HG03442 (cell line): ENCODE results near the gene FAM83G.
"Not testable (repeated sequence)": the region's sequence is repeated elsewhere in the genome, so short reads cannot be mapped to it uniquely, and the experiment has no call there.

Experiments used
- ATAC-seq: cut with Tn5 transposase; IDR thresholded peaks from one replicate; pipeline ENCODE4 v1.9.1; 2021; ENCODE audit warnings: mild to moderate bottlenecking, moderate library complexity; ENCODE audit not compliant: unreplicated experiment

The FAM83G gene

GRCh38 chr17:19023209-19023999 lies 18.8 kb upstream of the FAM83G start:
- ATAC-seq = no peak

DNA sequence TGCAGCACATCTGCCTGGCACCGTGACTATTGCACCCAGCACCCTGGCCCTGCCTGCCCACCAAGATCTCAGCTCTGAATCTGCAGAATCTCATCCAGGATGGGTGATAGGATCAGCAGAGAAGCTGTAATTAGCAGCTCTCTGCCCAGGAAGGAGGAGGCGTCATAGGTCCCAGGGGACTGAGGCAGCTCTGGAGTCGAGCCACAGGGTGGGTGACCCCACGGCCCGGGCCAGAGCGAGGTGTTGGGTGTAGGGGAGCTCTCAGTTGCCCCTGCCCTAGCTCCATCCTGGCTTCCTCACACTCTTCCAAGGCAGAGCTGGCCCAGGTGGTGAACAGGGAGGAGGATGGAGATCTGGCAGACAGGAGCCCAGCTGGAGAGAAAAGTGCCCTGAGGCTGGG lies 18.2 kb upstream of the FAM83G start:
- no peak for ATAC-seq

GRCh38 chr17:19022128-19022527 lies 17.6 kb upstream of the FAM83G start:
- no peak for ATAC-seq

GRCh38 chr17:19021622-19022083 lies 17.1 kb upstream of the FAM83G start:
- ATAC-seq = no peak

GRCh38 chr17:19021011-19021621 lies 16.6 kb upstream of the FAM83G start:
- ATAC-seq = not testable (repeated sequence)

DNA sequence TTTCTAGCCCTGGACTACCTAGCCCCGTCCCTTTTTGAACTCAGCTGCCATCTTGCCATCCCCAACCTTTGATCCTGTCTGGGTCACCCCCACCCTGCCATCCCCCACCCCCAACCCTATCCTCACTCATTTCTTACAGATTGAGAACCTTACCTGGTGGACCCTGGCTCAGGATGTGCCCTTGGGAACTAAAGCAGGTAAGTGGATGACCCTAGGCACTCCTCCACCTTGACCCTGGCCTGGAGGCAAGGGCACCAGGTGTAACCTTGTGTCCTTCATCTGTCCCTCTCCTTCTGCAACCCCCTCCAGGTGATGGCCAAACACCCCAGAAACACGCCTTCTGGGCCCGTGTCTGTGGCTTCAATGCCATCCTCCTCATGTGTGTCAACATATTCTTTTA lies 15.5 kb upstream of the FAM83G start:
- ATAC-seq = no peak

- ATAC-seq = no peak
Measured at GRCh38 chr17:19019041-19019941, 14.7 kb upstream of the FAM83G start.

DNA sequence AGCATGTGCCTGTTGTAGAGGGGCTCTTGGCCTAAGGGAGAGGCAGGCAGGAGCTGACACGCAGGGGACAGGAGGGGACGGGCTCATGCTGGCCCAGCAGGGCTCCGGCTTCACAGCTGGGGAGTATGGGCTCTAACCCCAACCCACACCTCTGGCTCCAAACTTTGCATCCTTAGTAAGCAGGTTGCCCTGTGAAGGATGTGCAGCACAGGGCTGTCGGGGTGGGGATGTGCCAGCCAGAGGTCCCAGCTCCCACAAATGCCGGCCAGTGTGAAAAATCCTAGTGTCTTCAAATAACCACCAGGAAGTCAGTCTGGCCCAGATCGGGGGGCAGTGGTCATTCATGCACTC lies 14.0 kb upstream of the FAM83G start:
- no peak for ATAC-seq

- ATAC-seq = no peak
Measured at GRCh38 chr17:19017804-19018599, 13.4 kb upstream of the FAM83G start.

GRCh38 chr17:19017401-19017800 lies 12.8 kb upstream of the FAM83G start:
- ATAC-seq = no peak

GRCh38 chr17:19016881-19017280 lies 12.3 kb upstream of the FAM83G start:
- no peak for ATAC-seq

DNA sequence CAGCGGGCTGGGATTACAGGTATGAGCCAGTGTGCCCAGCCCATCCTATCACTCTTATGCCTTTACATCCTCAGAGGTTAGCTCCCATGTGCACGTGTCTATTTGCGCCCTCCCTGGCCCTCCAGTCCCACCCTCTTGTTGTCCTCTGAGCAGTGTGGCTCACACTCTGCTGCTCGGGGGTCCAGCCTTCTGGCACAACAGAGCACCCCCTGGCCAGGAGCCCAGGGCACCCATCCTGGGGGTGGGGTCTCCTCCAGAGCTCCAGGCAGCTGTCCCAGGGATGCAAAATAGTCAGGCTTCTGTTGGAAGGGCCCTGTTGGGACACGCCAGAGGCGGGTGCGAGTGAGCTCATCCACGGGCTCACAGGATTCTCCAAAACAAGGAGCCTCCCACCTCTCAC lies 11.7 kb upstream of the FAM83G start:
- no peak for ATAC-seq

GRCh38 chr17:19015428-19015827 lies 10.9 kb upstream of the FAM83G start:
- ATAC-seq = no peak

GRCh38 chr17:19014628-19015215 lies 10.2 kb upstream of the FAM83G start:
- no peak for ATAC-seq

DNA sequence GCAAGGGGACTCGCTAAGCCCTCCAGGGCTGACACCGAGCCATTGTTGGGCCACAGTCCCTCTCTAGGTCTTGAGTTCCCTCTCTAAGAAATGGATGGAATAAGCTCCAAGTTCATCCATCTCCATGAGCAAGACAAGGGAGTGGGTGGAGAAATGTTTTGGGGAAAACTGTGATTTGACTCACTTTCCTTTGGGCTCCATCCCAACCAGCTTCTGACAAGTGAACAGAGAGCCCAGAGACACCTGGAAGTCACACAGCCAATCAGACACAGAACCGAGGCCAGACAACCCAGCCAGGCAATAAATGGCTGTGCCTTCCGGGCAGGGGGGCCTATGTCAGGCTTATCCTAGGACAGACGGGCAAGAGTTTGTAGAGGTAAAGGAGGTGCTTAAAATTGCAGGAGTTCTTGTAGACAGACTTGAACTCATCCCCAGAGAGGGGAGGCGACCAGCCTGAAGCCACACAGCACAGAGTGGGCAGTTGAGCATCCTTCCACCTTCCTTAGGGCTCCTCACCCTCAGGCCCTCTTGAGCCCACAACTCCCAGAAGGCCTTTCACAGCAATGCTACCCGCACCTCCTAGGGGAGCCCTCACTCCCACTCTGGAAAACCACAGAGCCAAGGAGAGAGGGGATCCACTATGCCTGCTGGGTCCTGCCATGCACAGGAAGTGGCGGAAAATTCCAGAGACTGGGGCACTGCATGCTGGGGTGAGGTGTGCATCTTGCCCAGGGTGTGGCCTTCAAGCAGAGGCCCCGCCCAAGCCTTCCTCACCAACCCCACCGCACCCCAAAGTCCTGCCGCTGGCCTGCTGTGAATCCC lies 9.5 kb upstream of the FAM83G start:
- no peak for ATAC-seq

- ATAC-seq = no peak
Measured at GRCh38 chr17:19013226-19013625, 8.7 kb upstream of the FAM83G start.

- no peak for ATAC-seq
Measured at GRCh38 chr17:19012171-19013080, 7.9 kb upstream of the FAM83G start.

GRCh38 chr17:19011581-19011980 lies 7.0 kb upstream of the FAM83G start:
- ATAC-seq = no peak
